ENCODE data around the gene PRMT2.

The PRMT2 gene

DNA sequence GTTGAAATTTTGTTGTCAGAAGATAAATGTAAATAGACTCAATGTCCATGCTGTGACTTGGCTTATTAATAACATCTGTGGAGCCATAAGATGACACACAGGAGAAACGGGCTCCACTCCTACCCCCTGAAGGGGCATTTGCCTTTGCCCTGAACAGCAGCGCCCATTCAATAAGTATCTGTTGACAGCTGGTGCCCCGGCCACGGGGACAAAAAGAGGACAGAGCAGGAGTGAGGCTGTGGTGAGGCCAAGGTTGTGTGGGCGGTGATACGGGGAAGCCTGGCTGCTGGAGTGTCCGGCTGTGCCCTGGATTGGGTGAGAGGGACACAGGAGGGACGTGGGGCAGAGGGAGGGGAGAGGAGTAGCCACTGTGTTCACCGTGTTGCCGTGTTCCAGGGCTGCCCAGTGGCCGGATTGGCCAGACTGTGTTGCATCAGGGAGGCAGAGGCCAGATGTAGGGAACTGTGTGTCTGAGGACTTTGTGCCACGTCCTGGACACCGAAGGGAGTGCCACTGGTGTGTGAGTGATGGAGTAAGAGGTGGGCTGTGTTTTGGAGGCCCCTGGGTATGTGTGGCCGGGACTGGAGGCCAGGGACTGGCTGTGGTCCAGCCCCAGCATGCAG is 15.1 kb downstream of the PRMT2 start:
- no peaks in the 10 kb centered on the region for H3K9me3 ChIP-seq
- H3K27ac ChIP-seq: no peak overlapping the region
- H3K36me3 ChIP-seq: peaks cover 91% of the 10 kb centered on the region
- TF ChIP-seq, protein P1, sequence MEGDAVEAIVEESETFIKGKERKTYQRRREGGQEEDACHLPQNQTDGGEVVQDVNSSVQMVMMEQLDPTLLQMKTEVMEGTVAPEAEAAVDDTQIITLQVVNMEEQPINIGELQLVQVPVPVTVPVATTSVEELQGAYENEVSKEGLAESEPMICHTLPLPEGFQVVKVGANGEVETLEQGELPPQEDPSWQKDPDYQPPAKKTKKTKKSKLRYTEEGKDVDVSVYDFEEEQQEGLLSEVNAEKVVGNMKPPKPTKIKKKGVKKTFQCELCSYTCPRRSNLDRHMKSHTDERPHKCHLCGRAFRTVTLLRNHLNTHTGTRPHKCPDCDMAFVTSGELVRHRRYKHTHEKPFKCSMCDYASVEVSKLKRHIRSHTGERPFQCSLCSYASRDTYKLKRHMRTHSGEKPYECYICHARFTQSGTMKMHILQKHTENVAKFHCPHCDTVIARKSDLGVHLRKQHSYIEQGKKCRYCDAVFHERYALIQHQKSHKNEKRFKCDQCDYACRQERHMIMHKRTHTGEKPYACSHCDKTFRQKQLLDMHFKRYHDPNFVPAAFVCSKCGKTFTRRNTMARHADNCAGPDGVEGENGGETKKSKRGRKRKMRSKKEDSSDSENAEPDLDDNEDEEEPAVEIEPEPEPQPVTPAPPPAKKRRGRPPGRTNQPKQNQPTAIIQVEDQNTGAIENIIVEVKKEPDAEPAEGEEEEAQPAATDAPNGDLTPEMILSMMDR (IDR thresholded peaks at IDR 0.05): no peak
- H3K4me1 ChIP-seq (ENCODE audit: control insufficient read depth in 1 of 2, insufficient read depth in 1 of 2, low read depth in 1 of 2, low read length in 1 of 2): no peaks in the 10 kb centered on the region
- H3K27me3 ChIP-seq: no peaks in the 10 kb centered on the region
- no peak overlapping the region for H3K4me3 ChIP-seq (ENCODE audit: low read depth in 1 of 2, low read length in 1 of 2)

DNA sequence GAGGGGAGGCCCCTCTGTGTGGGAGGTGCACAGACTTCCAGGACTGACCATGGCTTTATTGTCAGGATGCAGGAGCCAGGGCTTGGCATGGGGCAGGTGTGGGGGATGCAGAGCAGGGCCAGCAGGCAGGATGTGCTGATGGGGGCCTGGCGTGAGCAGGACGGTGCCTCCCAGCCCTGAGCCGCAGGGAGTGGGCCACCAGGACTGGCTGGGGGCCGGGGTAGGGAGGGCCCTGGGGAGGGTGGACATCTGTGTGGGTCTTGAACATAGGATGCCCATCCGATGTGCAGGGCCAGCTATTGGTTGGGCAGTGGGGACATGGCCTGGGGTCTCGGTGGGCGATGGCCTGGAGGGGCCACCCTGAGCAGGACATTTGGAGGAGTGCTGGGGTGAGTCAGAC is 15.6 kb downstream of the PRMT2 start:
- Histone ChIP-seq H3K9me3 (no peaks in the 10 kb centered on the region), H3K27ac (no peak overlapping the region), H3K36me3 (peaks cover 91% of the 10 kb centered on the region), H3K27me3 (no peaks in the 10 kb centered on the region), H3K4me1 (ENCODE audit: control insufficient read depth in 1 of 2, insufficient read depth in 1 of 2, low read depth in 1 of 2, low read length in 1 of 2) (no peaks in the 10 kb centered on the region), H3K4me3 (ENCODE audit: low read depth in 1 of 2, low read length in 1 of 2) (no peak overlapping the region)
- TF ChIP-seq, protein P1 (IDR thresholded peaks at IDR 0.05): no peak

DNA sequence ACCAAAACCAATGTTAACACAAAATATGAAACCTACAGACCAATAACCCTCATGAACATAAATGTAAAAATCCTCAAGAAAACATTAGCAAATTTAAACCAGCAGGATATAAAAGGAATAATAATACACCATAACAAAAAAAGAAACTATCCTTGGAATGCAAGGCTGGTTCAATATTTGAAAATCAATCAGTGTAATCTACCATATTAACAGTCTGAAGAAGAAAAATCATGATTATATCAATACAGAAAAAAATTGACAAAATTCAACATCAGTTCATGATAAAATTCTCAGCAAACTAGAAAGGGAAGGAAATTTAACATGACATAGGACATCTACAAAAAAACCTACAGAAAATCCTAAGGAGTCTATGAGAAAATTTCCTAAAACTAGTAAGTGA is 19.8 kb downstream of the PRMT2 start:
- no peaks in the 10 kb centered on the region for H3K9me3 ChIP-seq
- no peak overlapping the region for H3K27ac ChIP-seq
- TF ChIP-seq, protein P1 (IDR thresholded peaks at IDR 0.05): no peak
- H3K4me1 ChIP-seq (ENCODE audit: control insufficient read depth in 1 of 2, insufficient read depth in 1 of 2, low read depth in 1 of 2, low read length in 1 of 2): no peaks in the 10 kb centered on the region
- no peaks in the 10 kb centered on the region for H3K27me3 ChIP-seq
- H3K36me3 ChIP-seq: peaks cover 92% of the 10 kb centered on the region
- no peak overlapping the region for H3K4me3 ChIP-seq (ENCODE audit: low read depth in 1 of 2, low read length in 1 of 2)

DNA sequence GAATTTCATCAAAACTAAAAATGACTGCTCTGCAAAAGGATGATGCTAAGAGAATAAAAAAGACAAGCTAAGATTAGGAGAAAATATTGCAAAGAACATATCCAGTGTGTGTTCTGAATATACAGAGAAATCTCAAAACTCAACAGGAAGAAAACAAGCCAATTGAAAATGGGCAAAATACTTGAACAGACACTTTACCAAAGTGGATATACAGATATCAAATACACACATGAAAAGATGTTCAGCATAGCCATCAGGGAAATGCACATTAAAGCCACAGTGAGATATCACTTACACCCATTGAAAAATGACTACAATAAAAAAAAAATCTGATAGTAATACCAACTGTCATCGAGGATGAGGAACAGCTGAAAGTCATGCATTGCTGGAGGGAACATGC is 21.3 kb downstream of the PRMT2 start:
- H3K36me3 ChIP-seq: peaks cover 92% of the 10 kb centered on the region
- H3K4me3 ChIP-seq (ENCODE audit: low read depth in 1 of 2, low read length in 1 of 2): no peak overlapping the region

DNA sequence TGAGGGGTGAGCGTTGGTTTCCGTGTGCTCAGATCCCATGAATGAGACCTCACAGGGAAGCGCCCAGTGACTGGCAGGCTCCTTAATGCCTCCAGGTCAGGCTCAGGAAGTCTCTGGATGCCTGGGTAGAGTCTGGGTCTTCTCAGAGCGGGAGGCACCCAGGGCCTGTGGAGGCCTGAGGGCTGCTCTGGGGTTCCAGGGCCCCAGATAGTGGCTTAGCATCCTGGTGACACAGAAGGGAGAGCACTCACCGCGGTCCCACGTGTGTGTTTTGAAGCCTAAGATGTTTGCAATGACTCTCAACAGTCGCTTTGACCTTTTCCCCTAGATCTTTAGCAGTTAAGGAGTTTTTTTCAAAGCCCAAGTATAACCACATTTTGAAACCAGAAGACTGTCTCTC is 25.0 kb downstream of the PRMT2 start:
- Histone ChIP-seq H3K36me3 (peaks cover 98% of the 10 kb centered on the region), H3K4me1 (ENCODE audit: control insufficient read depth in 1 of 2, insufficient read depth in 1 of 2, low read depth in 1 of 2, low read length in 1 of 2) (no peaks in the 10 kb centered on the region), H3K27me3 (no peaks in the 10 kb centered on the region), H3K9me3 (no peaks in the 10 kb centered on the region), H3K27ac (no peak overlapping the region), H3K4me3 (ENCODE audit: low read depth in 1 of 2, low read length in 1 of 2) (no peak overlapping the region)
- TF ChIP-seq, protein P1 (IDR thresholded peaks at IDR 0.05): no peak

More for the DNA sequence above, 21.3 kb downstream of the PRMT2 start:
- no peak overlapping the region for H3K27ac ChIP-seq
- TF ChIP-seq, protein P1 (IDR thresholded peaks at IDR 0.05): no peak
- no peaks in the 10 kb centered on the region for H3K27me3 ChIP-seq
- H3K9me3 ChIP-seq: no peaks in the 10 kb centered on the region
- H3K4me1 ChIP-seq (ENCODE audit: control insufficient read depth in 1 of 2, insufficient read depth in 1 of 2, low read depth in 1 of 2, low read length in 1 of 2): no peaks in the 10 kb centered on the region
